C4-2B (cell line): ENCODE data around the gene DNA2.

ENCODE experiments used
- ZFX ChIP-seq: fragments of 450-650 bp; IDR thresholded peaks from 2 replicates; pipeline ENCODE4 v1.6.1; 2017
- TF ChIP-seq, protein P1 (sequence below): fragments of 450-650 bp; conservative IDR thresholded peaks from 2 replicates; pipeline ENCODE4 v1.5.1; 2017; ENCODE audit warnings: mild to moderate bottlenecking

DNA sequence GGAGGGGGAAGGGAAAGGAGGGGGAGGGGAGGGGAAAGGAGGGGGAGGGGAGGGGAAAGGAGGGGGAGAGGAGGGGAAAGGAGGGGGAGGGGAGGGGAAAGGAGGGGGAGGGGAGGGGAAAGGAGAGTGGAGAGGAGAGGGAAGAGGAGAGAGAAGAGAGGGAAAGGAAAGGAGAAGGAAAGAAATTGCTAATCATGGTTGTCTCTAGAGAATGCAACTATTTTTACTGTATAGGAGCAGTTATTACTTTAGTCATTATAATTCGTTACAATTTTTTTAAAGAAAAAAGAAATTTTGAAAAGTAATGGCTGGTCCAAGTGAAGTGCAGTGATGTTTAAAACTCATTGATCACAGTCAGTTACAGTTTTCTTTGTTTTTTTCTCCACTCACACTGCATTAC lies 31.1 kb upstream of the DNA2 start:
- TF ChIP-seq, protein P1, sequence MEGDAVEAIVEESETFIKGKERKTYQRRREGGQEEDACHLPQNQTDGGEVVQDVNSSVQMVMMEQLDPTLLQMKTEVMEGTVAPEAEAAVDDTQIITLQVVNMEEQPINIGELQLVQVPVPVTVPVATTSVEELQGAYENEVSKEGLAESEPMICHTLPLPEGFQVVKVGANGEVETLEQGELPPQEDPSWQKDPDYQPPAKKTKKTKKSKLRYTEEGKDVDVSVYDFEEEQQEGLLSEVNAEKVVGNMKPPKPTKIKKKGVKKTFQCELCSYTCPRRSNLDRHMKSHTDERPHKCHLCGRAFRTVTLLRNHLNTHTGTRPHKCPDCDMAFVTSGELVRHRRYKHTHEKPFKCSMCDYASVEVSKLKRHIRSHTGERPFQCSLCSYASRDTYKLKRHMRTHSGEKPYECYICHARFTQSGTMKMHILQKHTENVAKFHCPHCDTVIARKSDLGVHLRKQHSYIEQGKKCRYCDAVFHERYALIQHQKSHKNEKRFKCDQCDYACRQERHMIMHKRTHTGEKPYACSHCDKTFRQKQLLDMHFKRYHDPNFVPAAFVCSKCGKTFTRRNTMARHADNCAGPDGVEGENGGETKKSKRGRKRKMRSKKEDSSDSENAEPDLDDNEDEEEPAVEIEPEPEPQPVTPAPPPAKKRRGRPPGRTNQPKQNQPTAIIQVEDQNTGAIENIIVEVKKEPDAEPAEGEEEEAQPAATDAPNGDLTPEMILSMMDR, result no peak
- no peak for TF ChIP-seq ZFX
